Kasumi-1 (cell line): Measurements from ENCODE around the gene STX18.
"Not testable (repeated sequence)": the region's sequence is repeated elsewhere in the genome, so short reads cannot be mapped to it uniquely, and the experiment has no call there.

Experiments
- DNase-seq, 2 experiments: peaks; one replicate each; lab custom pipeline; 2025; lab: John Stamatoyannopoulos, UW

The STX18 gene

GRCh38 chr4:4437798-4438470 lies 103.9 kb downstream of the STX18 start:
- no peak for DNase-seq

- DNase-seq = no peak
Measured at GRCh38 chr4:4436244-4436823, 105.5 kb downstream of the STX18 start.

- DNase-seq = no peak
Measured at GRCh38 chr4:4433941-4434340, 107.9 kb downstream of the STX18 start.

- no peak for DNase-seq
Measured at GRCh38 chr4:4432341-4433125, 109.3 kb downstream of the STX18 start.

- peak; percentile 50 to 75 for DNase-seq
Measured at GRCh38 chr4:4430492-4431195, 111.2 kb downstream of the STX18 start.

- no peak for DNase-seq
Measured at GRCh38 chr4:4428966-4429875, 112.6 kb downstream of the STX18 start.

- no peak for DNase-seq
Measured at GRCh38 chr4:4427886-4428285, 114.0 kb downstream of the STX18 start.

- DNase-seq = no peak
Measured at GRCh38 chr4:4427121-4427870, 114.6 kb downstream of the STX18 start.

GRCh38 chr4:4426511-4427120 lies 115.2 kb downstream of the STX18 start:
- no peak for DNase-seq

- DNase-seq = no peak
Measured at GRCh38 chr4:4425696-4426095, 116.2 kb downstream of the STX18 start.

- no peak for DNase-seq
Measured at GRCh38 chr4:4425119-4425690, 116.6 kb downstream of the STX18 start.

GRCh38 chr4:4424499-4425115 lies 117.2 kb downstream of the STX18 start:
- DNase-seq = no peak

- no peak for DNase-seq
Measured at GRCh38 chr4:4423706-4424498, 117.9 kb downstream of the STX18 start.

- no peak for DNase-seq
Measured at GRCh38 chr4:4422856-4423499, 118.9 kb downstream of the STX18 start.

GRCh38 chr4:4422117-4422516 lies 119.7 kb downstream of the STX18 start:
- not testable (repeated sequence) for DNase-seq

- DNase-seq = no peak
Measured at GRCh38 chr4:4421356-4421755, 120.5 kb downstream of the STX18 start.

GRCh38 chr4:4420421-4420820 lies 121.4 kb downstream of the STX18 start:
- DNase-seq = no peak

- DNase-seq = no peak
Measured at GRCh38 chr4:4419896-4420295, 122.0 kb downstream of the STX18 start.
